AG09309 (cell line): ENCODE data around the gene TMC6.

Experiments used
- DNase-seq: peaks from one replicate; pipeline ENCODE4 v3.0.0-alpha.2; 2010; ENCODE audit warnings: low read depth
- H3K4me3 ChIP-seq: 2 replicates; pipeline ENCODE4 v1.5.1; 2011; ENCODE audit warnings: mild to moderate bottlenecking, low read depth, low read length, moderate library complexity; ENCODE audit not compliant: control insufficient read depth
- CTCF ChIP-seq: IDR thresholded peaks from 2 replicates; pipeline ENCODE4 v1.5.1; 2011; ENCODE audit warnings: mild to moderate bottlenecking, low read depth, low read length, inconsistent platforms; ENCODE audit not compliant: insufficient read depth, control insufficient read depth; ENCODE audit errors: missing control alignments

Gene TMC6

GRCh38 chr17:78132767-78133178, 4.2 kb upstream of the TMC6 start:
- TF ChIP-seq CTCF = no peak
- no peak for DNase-seq
- no peak overlapping the region for H3K4me3 ChIP-seq

DNA sequence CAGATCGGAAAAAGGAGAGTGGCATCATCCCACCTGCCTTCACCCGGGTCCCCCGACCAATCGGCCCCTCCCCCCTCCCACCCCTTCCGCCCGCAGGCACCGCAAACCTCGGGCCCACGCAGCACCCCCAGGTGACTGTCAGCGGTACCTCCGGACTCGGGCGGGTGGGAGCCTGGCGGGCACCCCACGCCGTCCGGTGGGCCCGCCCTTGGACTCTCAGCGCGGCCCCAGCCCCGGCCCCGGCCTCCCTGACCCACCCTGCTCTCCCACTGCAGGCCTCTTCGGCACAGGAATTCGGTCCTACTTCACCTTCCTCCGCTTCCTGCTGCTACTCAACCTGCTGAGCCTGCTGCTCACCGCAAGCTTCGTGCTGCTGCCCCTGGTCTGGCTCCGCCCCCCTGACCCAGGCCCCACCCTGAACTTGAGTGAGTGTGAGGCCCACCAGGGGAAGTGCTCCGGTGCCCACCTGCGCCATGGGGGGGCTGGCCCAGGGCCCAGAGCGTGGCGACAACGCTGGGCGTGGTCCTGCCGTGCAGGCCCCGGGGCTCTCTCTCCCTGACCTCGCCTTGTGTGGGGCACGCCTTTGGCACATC, 3.6 kb upstream of the TMC6 start:
- no peak for DNase-seq
- TF ChIP-seq CTCF = no peak
- H3K4me3 ChIP-seq = no peak overlapping the region

- no peak overlapping the region for H3K4me3 ChIP-seq
- TF ChIP-seq CTCF = no peak
- DNase-seq = no peak
Measured at GRCh38 chr17:78131172-78132083, 2.9 kb upstream of the TMC6 start.

GRCh38 chr17:78130437-78131101, 2.0 kb upstream of the TMC6 start, which contains the start of gene TMC8:
TMC8 (plus strand) TSS chr17:78130771; CDS start chr17:78131589, 818 bp downstream.
- TF ChIP-seq CTCF = no peak
- no peak within 1 kb of the TSS for H3K4me3 ChIP-seq
- no peak for DNase-seq

GRCh38 chr17:78130090-78130436, 1.5 kb upstream of the TMC6 start:
- no peak for DNase-seq
- no peak overlapping the region for H3K4me3 ChIP-seq
- TF ChIP-seq CTCF = no peak

DNA sequence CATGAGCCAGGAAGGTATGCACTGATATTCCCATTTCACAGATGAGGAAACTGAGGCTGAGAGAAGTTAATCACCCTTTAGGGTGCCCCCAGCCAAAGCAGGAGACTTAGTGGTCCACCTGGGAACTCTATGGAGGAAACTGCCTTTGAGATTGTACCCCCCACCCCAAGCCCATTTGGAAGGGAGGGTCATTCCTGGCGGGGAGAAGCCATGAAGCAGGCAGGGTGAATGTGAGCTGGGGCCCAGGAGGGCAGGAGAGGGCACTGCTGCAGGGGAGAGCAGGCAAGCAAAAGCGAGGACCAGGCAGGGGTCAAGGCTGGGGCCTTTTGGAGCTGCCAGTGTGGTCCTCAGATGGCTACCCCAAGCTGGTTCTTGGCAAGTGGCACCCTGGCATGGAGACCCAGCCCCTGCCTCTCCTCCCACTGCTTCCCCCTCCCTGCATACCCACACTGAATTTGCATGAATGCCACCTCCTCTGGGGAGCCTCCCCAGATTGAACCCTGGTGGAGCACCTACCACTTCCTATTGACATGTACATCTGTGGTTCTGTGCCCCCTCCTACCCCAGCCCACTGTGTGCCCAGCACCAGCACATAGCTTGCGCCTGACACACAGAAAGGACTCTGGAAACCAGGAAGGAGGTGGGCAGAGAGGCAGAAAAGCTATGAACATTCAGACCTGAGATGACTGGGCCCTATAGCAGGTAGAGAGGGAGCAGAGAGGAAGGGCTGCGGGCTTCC, 965 bp upstream of the TMC6 start:
- no peak for TF ChIP-seq CTCF
- no peak overlapping the region for H3K4me3 ChIP-seq
- DNase-seq = no peak
